IMR-90 (cell line): ENCODE measurements around the gene HAUS7. TPM values are rescaled to one million over a fixed set of nuclear protein-coding genes. Genes with fewer than 3 reads are reported as not detected.

Source experiments
- ATAC-seq: fragments of 200-7000 bp; cut with Tn5 transposase; 2 replicates; pipeline ENCODE4 v1.9.1; 2020; ENCODE audit warnings: low read depth, mild to moderate bottlenecking, moderate library complexity
- BruUV-seq: library from RNA; stranded (reverse); fragments of 400-500 nt; replicated peaks from 2 replicates; lab custom pipeline; 2021; lab: Mats Ljungman, UMichigan
- CTCF ChIA-PET: fragments of 300-600 bp; formaldehyde crosslinking; extraction: SDS; loops from one replicate; lab custom pipeline; 2021; ENCODE audit warnings: antibody characterized with exemption; lab: Yijun Ruan, JAX
- POLR2A ChIA-PET: fragments of 300-600 bp; sonication (Branson Sonifier 250); formaldehyde crosslinking; loops from one replicate; lab custom pipeline; 2022; ENCODE audit warnings: antibody characterized with exemption; ENCODE audit not compliant: unreplicated experiment; lab: Charles Lee
- DNase-seq: peaks from one replicate; pipeline ENCODE4 v3.0.0; 2013
- H2AFZ ChIP-seq: replicated peaks from 2 replicates; pipeline ENCODE3; 2013; ENCODE audit warnings: low read length, mild to moderate bottlenecking; ENCODE audit not compliant: poor library complexity
- H2AK5ac ChIP-seq: 2 replicates; pipeline ENCODE4 v1.6.1; 2013; ENCODE audit warnings: low read depth, low read length, inconsistent platforms
- H2AK9ac ChIP-seq: replicated peaks from 2 replicates; pipeline ENCODE3; 2013; ENCODE audit warnings: mild to moderate bottlenecking, low read depth, low read length, moderate library complexity; ENCODE audit not compliant: poor library complexity
- H2BK120ac ChIP-seq: 2 replicates; pipeline ENCODE4 v1.6.1; 2013; ENCODE audit warnings: low read depth, low read length, inconsistent platforms
- H2BK15ac ChIP-seq: 3 replicates; pipeline ENCODE4 v1.6.1; 2013; ENCODE audit warnings: low read depth, low read length, inconsistent platforms
- H2BK20ac ChIP-seq: 2 replicates; pipeline ENCODE4 v1.6.1; 2013; ENCODE audit warnings: low read depth, mild to moderate bottlenecking, inconsistent platforms, low read length, moderate library complexity
- H2BK5ac ChIP-seq: 2 replicates; pipeline ENCODE4 v1.6.1; 2013; ENCODE audit warnings: mild to moderate bottlenecking, low read depth, low read length, inconsistent platforms; ENCODE audit not compliant: poor library complexity, severe bottlenecking
- H3K14ac ChIP-seq: replicated peaks from 2 replicates; pipeline ENCODE4 v1.6.1; 2013; ENCODE audit warnings: low read depth, low read length, inconsistent platforms
- H3K18ac ChIP-seq: 2 replicates; pipeline ENCODE4 v1.6.1; 2013; ENCODE audit warnings: low read depth, low read length, control low read depth
- H3K23ac ChIP-seq: 2 replicates; pipeline ENCODE4 v1.6.1; 2013; ENCODE audit warnings: low read depth, low read length, inconsistent platforms
- H3K27ac ChIP-seq: 2 replicates; pipeline ENCODE4 v1.5.1; 2013; ENCODE audit warnings: mild to moderate bottlenecking, control low read depth, low read length; ENCODE audit not compliant: insufficient read depth
- H3K27me3 ChIP-seq: 2 replicates; pipeline ENCODE4 v1.6.1; 2013; ENCODE audit warnings: low read length; ENCODE audit not compliant: control insufficient read depth, insufficient read depth
- H3K36me3 ChIP-seq: 2 replicates; pipeline ENCODE4 v1.6.1; 2013; ENCODE audit warnings: low read length, mixed read lengths; ENCODE audit not compliant: control insufficient read depth, insufficient read depth
- H3K4ac ChIP-seq: 2 replicates; pipeline ENCODE4 v1.6.1; 2013; ENCODE audit warnings: low read depth, low read length, inconsistent platforms
- H3K4me1 ChIP-seq: 2 replicates; pipeline ENCODE4 v1.6.1; 2013; ENCODE audit warnings: low read length, mixed read lengths; ENCODE audit not compliant: control insufficient read depth, insufficient read depth
- H3K4me2 ChIP-seq: 2 replicates; pipeline ENCODE4 v1.6.1; 2013; ENCODE audit warnings: low read depth, mild to moderate bottlenecking, control low read depth, low read length, moderate library complexity
- H3K4me3 ChIP-seq: 2 replicates; pipeline ENCODE4 v1.5.1; 2013; ENCODE audit warnings: low read depth, mild to moderate bottlenecking, control low read depth, low read length, moderate library complexity; ENCODE audit not compliant: insufficient read depth
- H3K56ac ChIP-seq: 2 replicates; pipeline ENCODE4 v1.6.1; 2013; ENCODE audit warnings: low read length, inconsistent platforms; ENCODE audit not compliant: insufficient read depth; ENCODE audit errors: extremely low read depth
- H3K79me1 ChIP-seq, 2 experiments: 2 replicates each; pipeline ENCODE4 v1.6.1; 2013; ENCODE audit warnings: low read length in 2 of 2, inconsistent platforms in 1 of 2, low read depth in 1 of 2
- H3K9ac ChIP-seq: 2 replicates; pipeline ENCODE4 v1.6.1; 2013; ENCODE audit warnings: low read depth, low read length, control low read depth
- H3K9me1 ChIP-seq: 2 replicates; pipeline ENCODE4 v1.6.1; 2013; ENCODE audit warnings: low read length, inconsistent platforms; ENCODE audit not compliant: insufficient read depth
- H3K9me3 ChIP-seq: 2 replicates; pipeline ENCODE4 v1.6.1; 2013; ENCODE audit warnings: low read length; ENCODE audit not compliant: control insufficient read depth, insufficient read depth
- H4K20me1 ChIP-seq: 2 replicates; pipeline ENCODE4 v1.6.1; 2013; ENCODE audit warnings: low read length, inconsistent platforms; ENCODE audit not compliant: insufficient read depth
- H4K5ac ChIP-seq: 2 replicates; pipeline ENCODE4 v1.6.1; 2013; ENCODE audit warnings: mild to moderate bottlenecking, low read depth, low read length, control low read depth
- H4K8ac ChIP-seq, 2 experiments: 2 replicates each; pipeline ENCODE4 v1.6.1; 2013; ENCODE audit warnings: low read depth in 2 of 2, low read length in 2 of 2, control low read depth in 1 of 2, inconsistent platforms in 1 of 2
- H4K91ac ChIP-seq: 2 replicates; pipeline ENCODE4 v1.6.1; 2013; ENCODE audit warnings: low read depth, low read length, inconsistent platforms; ENCODE audit not compliant: insufficient read depth
- FOS ChIP-seq: fragments of 150-350 bp; IDR thresholded peaks from 2 replicates; pipeline ENCODE4 v1.6.1; 2016; ENCODE audit warnings: low read depth, low read length
- MXI1 ChIP-seq: IDR thresholded peaks from 2 replicates; pipeline ENCODE4 v1.6.1; 2012; ENCODE audit warnings: low read depth, mild to moderate bottlenecking, low read length, moderate library complexity, borderline replicate concordance
- NFE2L2 ChIP-seq: fragments of 150-350 bp; IDR thresholded peaks from 2 replicates; pipeline ENCODE4 v1.6.1; 2016; ENCODE audit warnings: low read depth, mild to moderate bottlenecking, low read length
- USF2 ChIP-seq: fragments of 150-350 bp; IDR thresholded peaks from 2 replicates; pipeline ENCODE4 v1.6.1; 2017; ENCODE audit warnings: mild to moderate bottlenecking, antibody characterized with exemption, low read length, low read depth
- WGBS, 2 experiments: methylation state at CpG; one replicate each; pipeline versions ENCODE4 v1.1.5 to v1.1.7; 2013; ENCODE audit warnings: missing lambda C conversion rate in 2 of 2; ENCODE audit not compliant: insufficient read length in 1 of 2; ENCODE audit errors: extremely low coverage in 2 of 2; 5-methylcytosine and 5-hydroxymethylcytosine counted together
- dilution Hi-C: fragments of 300-500 bp; cut with HindIII; formaldehyde crosslinking; loops from one replicate; pipeline ENCODE4 v1.14.3; 2018; ENCODE audit warnings: low sequenced_read_pairs; ENCODE audit not compliant: unreplicated experiment
- in situ Hi-C: fragments of 300-500 bp; cut with MboI; formaldehyde crosslinking; loops from 3 replicates; pipeline ENCODE4 v1.14.3; 2019; ENCODE audit warnings: low sequenced_read_pairs, inconsistent platforms, mixed read lengths
- intact Hi-C: fragments of 100-400 bp; cut with micrococcal nuclease; formaldehyde crosslinking; loops from 2 replicates; pipeline ENCODE4 v1.10.0; 2022
- polyA plus RNA-seq, 3 experiments: library from polyadenylated mRNA; depleted of rRNA; stranded (reverse); fragments of >200 nt; gene quantifications; 2 replicates each; pipeline ENCODE4 v1.2.3, GENCODE V29; 2012; ENCODE audit warnings: low replicate concordance in 1 of 3
- total RNA-seq: library from RNA; depleted of rRNA; stranded (reverse); fragments of >200 nt; gene quantifications from 2 replicates; pipeline ENCODE4 v1.2.3, GENCODE V29; 2012

Gene HAUS7
- total and polyA plus RNA-seq, 2 of the 4 experiments (the other 2 are of a cell fraction) = 10.8 to 25.9 TPM

DNA sequence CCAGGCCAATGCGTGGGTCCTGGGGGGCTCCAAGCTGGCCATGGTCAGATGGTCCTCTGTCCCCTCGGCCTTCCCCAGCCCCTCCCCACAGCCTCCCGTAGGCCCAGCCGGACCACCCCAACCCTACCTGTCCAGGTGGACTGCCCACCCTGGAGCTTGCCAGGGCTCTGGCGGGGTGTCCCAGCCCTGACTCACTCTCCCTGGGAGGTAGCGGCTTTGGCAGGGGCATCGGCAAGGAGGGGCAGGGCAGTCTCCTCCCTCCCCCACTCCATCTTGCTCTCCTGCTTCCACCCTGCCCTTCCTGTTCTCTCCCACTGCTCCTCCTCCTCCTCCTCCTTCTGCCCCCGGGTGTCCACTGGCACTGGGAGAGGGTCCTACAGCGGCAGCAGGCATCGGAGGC is 31.8 kb upstream of the HAUS7 start:
- H3K4ac ChIP-seq = no peak overlapping the region
- no peak overlapping the region for H3K4me2 ChIP-seq
- H4K91ac ChIP-seq = no peak overlapping the region
- no peak overlapping the region for H3K27ac ChIP-seq
- H3K9ac ChIP-seq = no peak overlapping the region
- H2AK5ac ChIP-seq = no peak overlapping the region
- H4K20me1 ChIP-seq = peaks cover 6% of the 10 kb centered on the region
- H3K23ac ChIP-seq = no peak overlapping the region
- no TSS peak for BruUV-seq
- H3K79me1 ChIP-seq = peaks cover 6 to 8% of the 10 kb centered on the region in 2 experiments; a peak in 3 of 4 replicates
- no peak overlapping the region for H2BK120ac ChIP-seq
- no peak for ATAC-seq
- WGBS, 2 experiments = 79% methylated on average over 3 of the region's 10 CpGs; no CpG with 5 or more reads in 1 of the 2 experiments
- in situ Hi-C loops (no loop called here), intact Hi-C loops (no loop called here), dilution Hi-C loops (no loop called here)
- no peak overlapping the region for H2AFZ ChIP-seq
- H3K27me3 ChIP-seq = no peaks in the 10 kb centered on the region
- H3K9me3 ChIP-seq = no peaks in the 10 kb centered on the region; the same call in 1 of the 2 replicates
- H3K36me3 ChIP-seq = peaks cover 1% of the 10 kb centered on the region; the same call in 1 of the 2 replicates
- H2AK9ac ChIP-seq = no peak overlapping the region
- ChIA-PET POLR2A (no interaction called here), CTCF (no interaction called here)
- H2BK15ac ChIP-seq = no peak overlapping the region
- H3K14ac ChIP-seq = no peak overlapping the region
- no peaks in the 10 kb centered on the region for H3K9me1 ChIP-seq
- no peak overlapping the region for H2BK20ac ChIP-seq
- H3K4me3 ChIP-seq = no peak overlapping the region
- no peak overlapping the region for H2BK5ac ChIP-seq
- no peak overlapping the region for H4K5ac ChIP-seq
- H3K4me1 ChIP-seq = no peaks in the 10 kb centered on the region
- H3K18ac ChIP-seq = no peak overlapping the region
- DNase-seq = no peak
- H3K56ac ChIP-seq = no peak overlapping the region
- no peak for TF ChIP-seq USF2
- TF ChIP-seq MXI1 = no peak
- no peak for TF ChIP-seq FOS
- no peak for TF ChIP-seq NFE2L2
- no peak overlapping the region for H4K8ac ChIP-seq
